DND-41 (cell line): ENCODE measurements around the gene CFAP299.

Experiments
- ATAC-seq: fragments of 200-7000 bp; cut with Tn5 transposase; 3 replicates; pipeline ENCODE4 v1.9.1; 2021; ENCODE audit warnings: low read depth; ENCODE audit not compliant: insufficient read depth
- DNase-seq: peaks from one replicate; pipeline ENCODE4 v3.0.0-alpha.2; 2020
- H2AFZ ChIP-seq: 2 replicates; pipeline ENCODE4 v1.6.0; 2012; ENCODE audit warnings: low read depth, low read length
- H3K27ac ChIP-seq: 2 replicates; pipeline ENCODE4 v1.5.1; 2012; ENCODE audit warnings: low read length, inconsistent platforms
- H3K27me3 ChIP-seq: fragments of 200-600 bp; sonication (generic); 2 replicates; pipeline ENCODE4 v1.6.0; 2012; ENCODE audit warnings: low read length, mild to moderate bottlenecking, inconsistent platforms; ENCODE audit not compliant: insufficient read depth, poor library complexity
- H3K36me3 ChIP-seq: 2 replicates; pipeline ENCODE4 v1.5.1; 2012; ENCODE audit warnings: low read length, inconsistent platforms; ENCODE audit not compliant: insufficient read depth
- H3K4me1 ChIP-seq: 2 replicates; pipeline ENCODE4 v1.5.1; 2012; ENCODE audit warnings: mild to moderate bottlenecking, low read length; ENCODE audit not compliant: insufficient read depth
- H3K4me2 ChIP-seq: 2 replicates; pipeline ENCODE4 v1.6.0; 2012; ENCODE audit warnings: mild to moderate bottlenecking, moderate library complexity, low read length, inconsistent platforms; ENCODE audit not compliant: insufficient read depth
- H3K4me3 ChIP-seq, 2 experiments: fragments of 200-600 bp in 1 of 2; shearing (Covaris generic) in 1 of 2; 2 replicates each; pipeline ENCODE4 v1.5.1; 2012 to 2016; ENCODE audit warnings: inconsistent platforms in 2 of 2, low read length in 2 of 2, mild to moderate bottlenecking in 2 of 2, low read depth in 1 of 2, moderate library complexity in 1 of 2
- H3K79me2 ChIP-seq: 2 replicates; pipeline ENCODE4 v1.6.0; 2012; ENCODE audit warnings: low read length, inconsistent platforms; ENCODE audit not compliant: insufficient read depth
- H3K9ac ChIP-seq: 2 replicates; pipeline ENCODE4 v1.6.0; 2012; ENCODE audit warnings: low read depth, mild to moderate bottlenecking, inconsistent platforms, low read length, moderate library complexity
- H3K9me3 ChIP-seq: 2 replicates; pipeline ENCODE4 v1.5.1; 2012; ENCODE audit warnings: low read length, moderate library complexity, mild to moderate bottlenecking, inconsistent platforms; ENCODE audit not compliant: insufficient read depth, severe bottlenecking
- H4K20me1 ChIP-seq: 2 replicates; pipeline ENCODE4 v1.6.0; 2012; ENCODE audit warnings: low read length; ENCODE audit not compliant: insufficient read depth
- CTCF ChIP-seq: IDR thresholded peaks from 2 replicates; pipeline ENCODE4 v1.5.1; 2012; ENCODE audit warnings: borderline replicate concordance, low read length, moderate library complexity, mild to moderate bottlenecking; ENCODE audit not compliant: poor library complexity, severe bottlenecking; ENCODE audit errors: extremely low read depth
- EZH2 ChIP-seq: IDR thresholded peaks from 3 replicates; pipeline ENCODE4 v1.6.1; 2012; ENCODE audit warnings: borderline replicate concordance, low read depth, mild to moderate bottlenecking, moderate library complexity, low read length, inconsistent platforms; ENCODE audit not compliant: severe bottlenecking

CFAP299 gene

GRCh38 chr4:80803337-80803736 is 467.8 kb downstream of the CFAP299 start:
- Histone ChIP-seq H3K4me2 (no peak overlapping the region), H3K36me3 (no peaks in the 10 kb centered on the region), H2AFZ (no peak overlapping the region), H3K9ac (no peak overlapping the region), H3K4me3 (no peak overlapping the region), H3K27ac (no peak overlapping the region), H3K27me3 (no peaks in the 10 kb centered on the region), H3K9me3 (no peaks in the 10 kb centered on the region), H3K79me2 (no peaks in the 10 kb centered on the region), H3K4me1 (no peaks in the 10 kb centered on the region), H4K20me1 (no peaks in the 10 kb centered on the region)
- peak; percentile 69 for ATAC-seq
- DNase-seq: no peak
- TF ChIP-seq EZH2 (no peak), CTCF (no peak)

- Histone ChIP-seq H2AFZ (no peak overlapping the region), H3K36me3 (no peaks in the 10 kb centered on the region)
- ATAC-seq: no peak
Observed at GRCh38 chr4:80806472-80806871, 470.9 kb downstream of the CFAP299 start.

GRCh38 chr4:80809039-80809729 is 473.7 kb downstream of the CFAP299 start:
- H4K20me1 ChIP-seq: no peaks in the 10 kb centered on the region
- TF ChIP-seq CTCF (no peak), EZH2 (no peak)
- peaks cover 3% of the 10 kb centered on the region for H3K27me3 ChIP-seq
- H2AFZ ChIP-seq: no peak overlapping the region
- H3K36me3 ChIP-seq: no peaks in the 10 kb centered on the region
- H3K9me3 ChIP-seq: no peaks in the 10 kb centered on the region
- no peak overlapping the region for H3K9ac ChIP-seq
- H3K79me2 ChIP-seq: no peaks in the 10 kb centered on the region
- H3K4me1 ChIP-seq: no peaks in the 10 kb centered on the region
- no peak overlapping the region for H3K4me2 ChIP-seq
- ATAC-seq: no peak
- no peak for DNase-seq
- H3K4me3 ChIP-seq: no peak overlapping the region
- no peak overlapping the region for H3K27ac ChIP-seq

More at GRCh38 chr4:80806472-80806871, 470.9 kb downstream of the CFAP299 start:
- no peaks in the 10 kb centered on the region for H3K9me3 ChIP-seq
- H3K4me1 ChIP-seq: no peaks in the 10 kb centered on the region
- no peak overlapping the region for H3K9ac ChIP-seq
- no peaks in the 10 kb centered on the region for H3K27me3 ChIP-seq
- H3K79me2 ChIP-seq: no peaks in the 10 kb centered on the region
- no peak overlapping the region for H3K4me2 ChIP-seq
- no peak for TF ChIP-seq CTCF
- TF ChIP-seq EZH2: no peak
- H3K4me3 ChIP-seq: no peak overlapping the region
- DNase-seq: no peak
- no peaks in the 10 kb centered on the region for H4K20me1 ChIP-seq
- H3K27ac ChIP-seq: no peak overlapping the region

- ATAC-seq (no peak), DNase-seq (no peak)
- H3K4me1 ChIP-seq: no peaks in the 10 kb centered on the region
- H3K4me3 ChIP-seq: no peak overlapping the region
- no peaks in the 10 kb centered on the region for H3K9me3 ChIP-seq
- no peaks in the 10 kb centered on the region for H4K20me1 ChIP-seq
- H3K4me2 ChIP-seq: no peak overlapping the region
- H3K9ac ChIP-seq: no peak overlapping the region
- no peaks in the 10 kb centered on the region for H3K36me3 ChIP-seq
- TF ChIP-seq CTCF (no peak), EZH2 (no peak)
- H3K27me3 ChIP-seq: peaks cover 3% of the 10 kb centered on the region
- H2AFZ ChIP-seq: no peak overlapping the region
- no peak overlapping the region for H3K27ac ChIP-seq
- no peaks in the 10 kb centered on the region for H3K79me2 ChIP-seq
Observed at GRCh38 chr4:80811406-80811805, 475.9 kb downstream of the CFAP299 start.
